ENCODE data around the gene CORIN.

Gene CORIN

DNA sequence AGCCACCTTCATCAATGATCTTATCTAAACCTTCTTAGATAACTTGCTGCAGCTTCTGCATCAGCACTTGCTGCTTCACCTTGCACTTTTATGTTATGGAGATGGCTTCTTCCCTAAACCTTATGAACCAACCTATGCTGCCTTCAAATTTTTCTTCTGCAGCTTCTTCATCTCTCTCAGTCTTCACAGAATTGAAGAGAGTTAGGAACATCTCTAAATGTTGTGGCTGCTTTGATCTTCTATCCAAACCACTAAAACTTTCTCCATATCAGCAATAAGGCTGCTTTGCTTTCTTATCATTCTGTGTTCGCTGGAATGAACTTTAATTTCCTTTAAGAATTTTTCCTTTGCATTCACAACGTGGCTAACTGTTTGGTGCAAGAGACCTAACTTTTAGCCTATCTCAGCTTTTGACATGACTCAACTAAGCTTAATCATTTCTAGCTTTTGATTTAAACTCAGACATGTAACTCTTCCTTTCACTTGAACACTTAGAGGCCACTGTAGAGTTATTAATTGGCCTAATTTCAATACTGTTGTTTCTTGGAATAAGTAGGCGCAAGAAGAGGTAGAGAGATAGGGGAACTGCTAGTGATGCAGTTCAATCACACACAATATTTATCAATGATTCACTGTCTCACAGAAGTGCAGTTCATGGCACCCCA is 36.1 kb upstream of the CORIN start:
- peaks cover 67% of the 10 kb centered on the region for H3K36me3 ChIP-seq
- no peak overlapping the region for H3K4me3 ChIP-seq (ENCODE audit: low read depth in 1 of 2, low read length in 1 of 2)
- peaks cover 5% of the 10 kb centered on the region for H3K9me3 ChIP-seq
- no peaks in the 10 kb centered on the region for H3K27me3 ChIP-seq
- no peaks in the 10 kb centered on the region for H3K4me1 ChIP-seq (ENCODE audit: control insufficient read depth in 1 of 2, insufficient read depth in 1 of 2, low read depth in 1 of 2, low read length in 1 of 2)
- TF ChIP-seq, protein P1, sequence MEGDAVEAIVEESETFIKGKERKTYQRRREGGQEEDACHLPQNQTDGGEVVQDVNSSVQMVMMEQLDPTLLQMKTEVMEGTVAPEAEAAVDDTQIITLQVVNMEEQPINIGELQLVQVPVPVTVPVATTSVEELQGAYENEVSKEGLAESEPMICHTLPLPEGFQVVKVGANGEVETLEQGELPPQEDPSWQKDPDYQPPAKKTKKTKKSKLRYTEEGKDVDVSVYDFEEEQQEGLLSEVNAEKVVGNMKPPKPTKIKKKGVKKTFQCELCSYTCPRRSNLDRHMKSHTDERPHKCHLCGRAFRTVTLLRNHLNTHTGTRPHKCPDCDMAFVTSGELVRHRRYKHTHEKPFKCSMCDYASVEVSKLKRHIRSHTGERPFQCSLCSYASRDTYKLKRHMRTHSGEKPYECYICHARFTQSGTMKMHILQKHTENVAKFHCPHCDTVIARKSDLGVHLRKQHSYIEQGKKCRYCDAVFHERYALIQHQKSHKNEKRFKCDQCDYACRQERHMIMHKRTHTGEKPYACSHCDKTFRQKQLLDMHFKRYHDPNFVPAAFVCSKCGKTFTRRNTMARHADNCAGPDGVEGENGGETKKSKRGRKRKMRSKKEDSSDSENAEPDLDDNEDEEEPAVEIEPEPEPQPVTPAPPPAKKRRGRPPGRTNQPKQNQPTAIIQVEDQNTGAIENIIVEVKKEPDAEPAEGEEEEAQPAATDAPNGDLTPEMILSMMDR (IDR thresholded peaks at IDR 0.05), result no peak
- no peak overlapping the region for H3K27ac ChIP-seq

DNA sequence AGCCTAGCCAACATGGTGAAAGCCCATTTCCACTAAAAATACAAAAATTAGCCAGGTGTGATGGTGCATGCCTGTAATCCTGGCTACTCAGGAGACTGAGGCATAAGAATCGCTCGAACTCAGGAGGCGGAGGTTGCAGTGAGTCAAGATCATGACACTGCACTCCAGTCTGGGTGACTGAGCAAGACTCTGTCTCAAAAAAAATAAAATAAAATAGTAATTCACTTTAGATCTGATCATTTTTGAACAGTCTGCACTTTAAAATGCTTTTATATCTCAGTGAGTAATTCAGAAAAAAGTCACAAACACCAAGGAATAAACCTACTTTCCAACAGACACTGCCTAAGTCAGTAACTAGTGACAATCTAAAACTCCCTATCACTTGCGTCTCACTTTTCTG is 25.6 kb upstream of the CORIN start:
- Histone ChIP-seq H3K36me3 (peaks cover 18% of the 10 kb centered on the region), H3K9me3 (no peaks in the 10 kb centered on the region), H3K4me3 (ENCODE audit: low read depth in 1 of 2, low read length in 1 of 2) (no peak overlapping the region), H3K4me1 (ENCODE audit: control insufficient read depth in 1 of 2, insufficient read depth in 1 of 2, low read depth in 1 of 2, low read length in 1 of 2) (no peaks in the 10 kb centered on the region), H3K27me3 (no peaks in the 10 kb centered on the region), H3K27ac (no peak overlapping the region)
- TF ChIP-seq, protein P1 (IDR thresholded peaks at IDR 0.05), result no peak

DNA sequence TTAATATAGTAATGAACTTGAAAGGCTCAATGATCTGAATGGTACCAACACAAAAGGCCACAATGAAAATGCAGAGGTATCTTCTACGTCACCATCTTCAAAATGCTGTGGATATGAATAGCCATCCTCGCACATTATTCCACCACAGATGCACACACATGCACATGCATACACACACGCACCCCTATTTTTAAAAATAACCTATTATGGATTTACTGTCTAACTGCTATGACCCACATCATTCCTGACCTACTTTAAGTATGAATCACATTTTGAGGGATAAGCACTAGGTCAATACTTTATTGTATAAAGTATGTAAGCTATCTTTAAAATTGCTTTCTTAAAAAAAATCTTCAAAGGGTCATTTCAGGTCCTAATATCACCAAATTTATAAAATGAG is 24.4 kb upstream of the CORIN start:
- H3K27ac ChIP-seq, result no peak overlapping the region
- no peaks in the 10 kb centered on the region for H3K27me3 ChIP-seq
- no peaks in the 10 kb centered on the region for H3K9me3 ChIP-seq
- peaks cover 18% of the 10 kb centered on the region for H3K36me3 ChIP-seq
- no peak overlapping the region for H3K4me3 ChIP-seq (ENCODE audit: low read depth in 1 of 2, low read length in 1 of 2)
- TF ChIP-seq, protein P1 (IDR thresholded peaks at IDR 0.05), result no peak
- no peaks in the 10 kb centered on the region for H3K4me1 ChIP-seq (ENCODE audit: control insufficient read depth in 1 of 2, insufficient read depth in 1 of 2, low read depth in 1 of 2, low read length in 1 of 2)

DNA sequence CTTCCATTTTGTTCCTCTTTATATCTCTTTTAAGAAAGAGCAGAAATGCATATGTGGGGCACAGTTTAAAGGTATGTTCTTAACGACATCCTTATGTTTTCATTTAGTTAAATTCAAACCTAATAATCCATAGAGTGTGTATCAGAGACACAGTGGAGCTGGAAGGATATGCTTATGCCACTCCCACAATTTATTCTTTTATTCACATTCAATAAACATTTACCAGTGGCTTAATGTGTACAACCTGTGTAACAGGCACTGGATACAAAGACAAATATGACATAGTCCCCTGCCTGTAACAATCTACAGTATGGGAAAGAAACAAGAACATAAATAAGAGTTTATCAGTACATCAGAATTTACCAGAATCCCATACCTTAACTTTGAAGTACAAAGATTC is 22.4 kb upstream of the CORIN start:
- Histone ChIP-seq H3K27ac (no peak overlapping the region), H3K36me3 (peaks cover 18% of the 10 kb centered on the region), H3K27me3 (no peaks in the 10 kb centered on the region), H3K4me1 (ENCODE audit: control insufficient read depth in 1 of 2, insufficient read depth in 1 of 2, low read depth in 1 of 2, low read length in 1 of 2) (no peaks in the 10 kb centered on the region), H3K4me3 (ENCODE audit: low read depth in 1 of 2, low read length in 1 of 2) (no peak overlapping the region), H3K9me3 (no peaks in the 10 kb centered on the region)
- TF ChIP-seq, protein P1 (IDR thresholded peaks at IDR 0.05), result no peak

DNA sequence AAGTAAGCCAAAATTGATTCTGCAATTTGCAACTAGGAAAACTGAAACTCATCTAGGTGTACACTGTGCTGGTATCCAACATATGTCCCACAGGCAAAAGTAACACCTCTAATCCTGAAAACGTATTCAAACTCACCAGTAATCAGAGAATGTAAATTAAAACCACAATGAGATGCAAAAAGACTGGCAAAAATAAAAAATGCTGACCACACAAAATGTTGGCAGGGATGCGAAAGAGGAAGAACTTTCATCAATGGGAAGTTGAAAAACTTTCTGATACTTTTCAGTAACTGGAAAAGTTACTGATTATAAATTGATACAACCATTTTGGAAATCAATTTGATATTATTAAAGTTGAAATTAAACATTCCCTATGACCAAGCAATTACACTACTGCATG is 20.1 kb upstream of the CORIN start:
- Histone ChIP-seq H3K4me1 (ENCODE audit: control insufficient read depth in 1 of 2, insufficient read depth in 1 of 2, low read depth in 1 of 2, low read length in 1 of 2) (no peaks in the 10 kb centered on the region), H3K27me3 (no peaks in the 10 kb centered on the region), H3K27ac (no peak overlapping the region), H3K9me3 (no peaks in the 10 kb centered on the region), H3K4me3 (ENCODE audit: low read depth in 1 of 2, low read length in 1 of 2) (no peak overlapping the region), H3K36me3 (peaks cover 7% of the 10 kb centered on the region)
- TF ChIP-seq, protein P1 (IDR thresholded peaks at IDR 0.05), result no peak
